NCI-H345 treated with DMSO at 0.1 percent for 48 hours (cell line): ENCODE results near the gene ENDOD1.

Experiments
- DNase-seq: peaks from one replicate; lab custom pipeline; 2025; ENCODE audit not compliant: unreplicated experiment; lab: John Stamatoyannopoulos, UW

The ENDOD1 gene

GRCh38 chr11:95161248-95161647 is 71.6 kb downstream of the ENDOD1 start:
- no peak for DNase-seq

- no peak for DNase-seq
Measured at GRCh38 chr11:95163106-95163505, 73.5 kb downstream of the ENDOD1 start.

GRCh38 chr11:95165638-95166037 is 76.0 kb downstream of the ENDOD1 start:
- no peak for DNase-seq

GRCh38 chr11:95166781-95167180 is 77.1 kb downstream of the ENDOD1 start:
- no peak for DNase-seq

- no peak for DNase-seq
Measured at GRCh38 chr11:95170294-95170693, 80.6 kb downstream of the ENDOD1 start.

GRCh38 chr11:95175818-95176380 is 86.3 kb downstream of the ENDOD1 start:
- DNase-seq: no peak
